ENCODE results near the gene EYS. TPM values are rescaled to one million over a fixed set of nuclear protein-coding genes. Genes with fewer than 3 reads are reported as not detected.
"Not testable (repeated sequence)": the region's sequence is repeated elsewhere in the genome, so short reads cannot be mapped to it uniquely, and the experiment has no call there.

EYS gene
- total and polyA plus RNA-seq, 9 of the 15 experiments (the other 6 are each of a cell fraction or from before 2014, with no cell fraction given): 0.03 to 0.36 (median 0.10) TPM; not detected in 2

- TF ChIP-seq REST (IDR thresholded peaks at IDR 0.05; ENCODE audit: borderline replicate concordance) (peak; percentile 16; the same call in 1 of the 2 replicates), REST (CRISPR knock-in tag; IDR thresholded peaks at IDR 0.05; ENCODE audit: low read depth) (no peak), CEBPB (tag; IDR thresholded peaks at IDR 0.05) (0 out of 2 replicates have a peak, but pooled peaks have one; percentile 33), RAD21 (CRISPR knock-in tag; conservative IDR thresholded peaks at IDR 0.05 in 1 of 2, IDR thresholded peaks at IDR 0.05 in 1 of 2) (peak; percentile 46 to 70), CTCF (IDR thresholded peaks at IDR 0.05 in 2 of 3, conservative IDR thresholded peaks at IDR 0.05 in 1 of 3; ENCODE audit: insufficient read depth in 2 of 3, low read depth in 1 of 3, low read length in 3 of 3) (peak in 2 of 3 experiments; percentile 10 to 52; a peak in 3 of 6 replicates)
These were observed 1904.3 kb downstream of the EYS start (continued) for GRCh38 chr6:63802606-63803206.

- H4K20me1 ChIP-seq (replicated peaks; ENCODE audit: control insufficient read depth, insufficient read depth, low read length); H3K4me3 ChIP-seq; BruUV-seq (replicated peaks); H3K9ac ChIP-seq (ENCODE audit: insufficient read depth in 1 of 2, low read depth in 2 of 2, low read length in 2 of 2); ATAC-seq; H3K27ac ChIP-seq (ENCODE audit: extremely low read depth, low read depth, low read length); H3K79me2 ChIP-seq (ENCODE audit: control insufficient read depth, insufficient read depth, low read length); H3K36me3 ChIP-seq (ENCODE audit: control insufficient read depth, insufficient read depth, low read length); H2AFZ ChIP-seq (ENCODE audit: low read depth, low read length); CTCF ChIA-PET (ENCODE audit: low intra/inter-chr PET ratio); FAIRE-seq; in situ Hi-C loops (cut with MboI); H3K4me1 ChIP-seq (replicated peaks in 1 of 2; ENCODE audit: control insufficient read depth in 2 of 2, insufficient read depth in 2 of 2, low read length in 2 of 2); H3K9me3 ChIP-seq (replicated peaks; ENCODE audit: control insufficient read depth, insufficient read depth, low read depth, low read length); H3K4me2 ChIP-seq (ENCODE audit: insufficient read depth, low read length); H3K9me1 ChIP-seq (ENCODE audit: control insufficient read depth, insufficient read depth, low read length); DNase-seq (ENCODE audit: extremely low read depth in 1 of 4, low spot score in 3 of 4); H3K27me3 ChIP-seq (ENCODE audit: control insufficient read depth in 2 of 2, insufficient read depth in 2 of 2, low read length in 2 of 2): not testable (repeated sequence)
- 0% methylated on average over 7 of the region's 7 CpGs for WGBS (ENCODE audit: insufficient coverage, low coverage, missing lambda C conversion rate)
- intact Hi-C loops (cut with micrococcal nuclease): loop anchor here (10.0 kb wide), 1 partner anchor 446 kb away; no protein-coding TSS in a partner anchor
- POLR2A ChIA-PET: interaction anchor here (0.6 kb wide), 1 partner anchor 216 kb away, joined by 3 read pairs; no protein-coding TSS in a partner anchor
These were observed 1906.6 kb downstream of the EYS start for GRCh38 chr6:63800386-63800785.
